GM21390 (cell line): ENCODE results near the gene GRID1.
"Not testable (repeated sequence)": the region's sequence is repeated elsewhere in the genome, so short reads cannot be mapped to it uniquely, and the experiment has no call there.

Source experiments
- ATAC-seq: cut with Tn5 transposase; IDR thresholded peaks from one replicate; pipeline ENCODE4 v1.9.1; 2021; ENCODE audit not compliant: unreplicated experiment

Gene GRID1

DNA sequence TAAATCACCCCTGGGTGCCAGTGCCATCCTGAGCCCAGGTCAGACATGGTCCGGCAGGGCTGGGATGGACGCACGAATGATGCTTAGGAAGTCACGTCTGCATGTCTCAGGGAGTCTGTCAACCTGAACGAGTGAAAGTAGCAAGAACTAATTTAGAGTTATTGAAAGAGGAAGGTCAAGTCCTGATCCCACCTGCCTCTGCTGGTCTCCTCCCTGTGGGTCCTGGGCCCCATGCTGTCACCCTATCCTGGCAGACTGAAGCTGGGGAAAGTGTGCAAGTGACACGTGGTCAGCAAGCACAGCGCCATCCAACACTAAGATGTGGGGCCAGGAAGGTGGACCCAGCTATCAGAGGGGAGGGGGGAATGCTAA is 26.1 kb upstream of the GRID1 start:
- peak; percentile 63 for ATAC-seq

DNA sequence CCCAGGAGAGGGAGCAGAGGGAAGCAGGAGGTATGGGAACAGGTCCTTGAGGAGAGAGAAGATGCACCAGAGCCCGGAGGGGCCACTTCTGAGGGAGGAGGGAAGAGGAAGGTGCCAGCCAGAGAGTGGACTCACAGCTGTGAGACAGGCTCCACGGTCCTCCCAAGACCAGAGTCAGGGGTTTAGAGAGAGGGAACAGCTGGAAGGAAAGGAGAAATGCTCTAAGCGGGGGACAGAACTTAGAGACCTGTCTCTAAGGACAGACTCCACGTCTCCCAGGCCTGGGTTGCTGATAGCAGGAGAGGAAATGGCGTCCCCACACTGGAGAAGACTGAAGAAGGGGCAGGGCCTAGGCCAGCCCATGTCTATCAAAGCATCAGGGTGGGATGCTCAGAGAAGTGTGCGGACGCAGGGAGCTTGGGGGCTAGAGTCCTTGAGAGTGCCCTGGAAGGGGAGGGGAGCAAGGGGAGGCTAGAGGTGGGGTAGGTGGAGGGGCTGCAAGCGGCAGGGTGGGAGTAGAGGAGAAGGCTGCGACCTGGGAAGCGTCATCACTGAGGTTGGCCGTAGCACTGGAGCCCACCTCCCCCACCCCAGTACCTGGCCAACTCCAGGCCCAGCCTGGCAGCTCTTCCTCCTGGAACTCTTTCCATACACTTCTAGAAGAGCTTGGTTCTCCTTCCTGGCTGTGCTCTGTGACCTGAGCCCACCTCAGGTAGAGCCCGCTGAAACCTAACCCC is 25.6 kb upstream of the GRID1 start:
- ATAC-seq = peak; percentile 14

DNA sequence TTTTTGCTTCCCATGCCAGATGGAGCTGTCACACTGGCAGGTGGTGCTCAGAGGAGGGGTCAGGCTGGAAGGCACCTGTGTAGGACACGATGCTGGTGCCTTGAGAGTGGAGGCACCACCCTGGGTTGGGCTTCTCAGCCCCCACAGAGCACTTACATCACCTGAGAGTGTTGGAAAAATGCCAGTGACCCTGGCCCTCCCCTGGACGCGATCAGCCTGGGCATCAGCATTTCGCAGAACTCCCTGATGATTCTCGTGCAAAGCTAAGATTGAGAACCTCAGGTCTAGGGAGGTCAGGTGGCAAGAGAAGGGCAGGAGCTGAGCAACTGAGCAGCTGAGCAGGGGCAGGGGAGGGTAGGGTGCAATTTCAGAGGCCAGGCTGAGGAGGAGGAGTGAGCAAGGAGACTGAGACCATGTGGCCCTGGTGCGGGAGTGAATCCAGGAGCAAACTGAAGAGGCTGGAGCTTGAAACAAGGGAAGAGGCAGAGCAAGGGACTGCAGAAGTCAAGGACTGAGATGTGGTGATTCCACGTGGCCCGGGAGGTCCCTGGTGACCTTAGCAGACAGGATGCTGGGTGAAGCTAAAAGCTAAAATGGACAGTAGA is 24.7 kb upstream of the GRID1 start:
- no peak for ATAC-seq

DNA sequence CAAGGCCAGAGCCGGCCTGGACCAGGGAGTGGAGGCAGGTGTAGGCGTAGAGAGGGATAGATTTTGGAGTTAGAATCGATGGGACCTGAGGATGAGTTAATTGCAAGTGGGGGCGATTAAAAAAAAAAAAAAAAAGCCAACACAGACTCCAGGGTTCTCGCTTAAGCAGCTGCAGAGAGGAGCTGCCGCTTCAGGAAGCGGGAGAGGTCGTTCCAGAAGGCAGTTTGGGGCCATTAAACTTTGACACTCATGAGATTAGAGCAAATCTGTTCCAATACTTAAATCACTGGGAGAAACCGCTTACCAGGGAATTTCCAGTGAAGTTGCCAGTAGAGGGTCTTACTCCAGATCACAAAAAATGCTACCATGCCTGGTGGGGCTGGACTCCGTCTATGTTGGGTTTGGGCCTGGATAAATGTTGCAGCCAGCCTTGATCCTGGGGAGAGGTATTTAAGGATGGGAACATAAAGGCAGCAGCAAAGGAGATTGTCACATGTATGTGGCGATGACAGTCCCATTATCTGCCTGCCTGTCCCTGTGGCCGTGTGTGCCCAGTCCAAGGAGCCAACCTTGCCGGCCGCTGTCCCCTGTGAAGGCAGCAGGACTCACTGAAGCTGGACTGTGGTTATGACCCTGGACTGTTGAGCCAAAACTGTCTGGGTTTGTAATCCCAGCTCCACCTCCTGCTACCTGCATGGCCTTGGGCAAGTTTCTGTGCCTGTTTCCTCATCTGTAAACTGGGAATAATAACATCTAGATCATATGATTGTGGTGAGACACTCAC is 23.9 kb upstream of the GRID1 start:
- no peak for ATAC-seq

DNA sequence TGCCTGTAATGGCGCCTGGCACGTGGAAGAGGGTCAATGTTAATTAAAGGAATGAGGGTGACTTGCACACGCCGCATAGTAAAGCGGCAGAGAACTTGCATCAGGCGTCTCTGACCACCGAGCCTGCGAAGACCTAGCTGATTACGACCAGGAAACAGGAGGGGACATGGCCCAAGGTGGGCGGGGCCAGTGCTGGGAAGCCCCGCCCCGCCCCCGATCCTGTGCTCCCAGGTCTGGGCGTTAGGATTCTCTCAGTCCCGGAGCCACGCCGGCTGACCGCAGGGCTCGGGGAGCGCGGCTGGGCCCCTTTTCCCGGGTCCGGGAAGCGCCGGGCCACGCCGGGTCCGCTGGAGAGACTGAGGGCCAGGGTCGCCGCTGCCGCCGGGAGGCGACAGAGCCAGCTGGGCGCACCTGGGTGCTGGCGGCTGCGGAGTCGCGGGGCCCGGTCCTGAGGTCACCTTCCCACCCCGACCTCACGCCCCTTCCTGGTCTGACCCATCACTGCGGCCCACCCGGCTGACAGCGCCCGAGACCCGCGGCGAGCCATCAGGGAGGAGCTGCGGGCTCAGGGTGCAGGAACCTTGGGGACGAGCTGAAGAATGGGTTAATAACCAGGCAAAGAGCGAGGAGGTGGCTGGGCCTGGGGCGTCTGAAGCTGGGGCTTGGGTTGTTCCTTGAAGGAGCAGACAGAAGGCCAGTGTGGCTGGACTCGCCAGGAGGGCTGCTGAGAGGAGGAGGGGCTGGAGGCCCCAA is 23.0 kb upstream of the GRID1 start:
- ATAC-seq = peak; percentile 65

DNA sequence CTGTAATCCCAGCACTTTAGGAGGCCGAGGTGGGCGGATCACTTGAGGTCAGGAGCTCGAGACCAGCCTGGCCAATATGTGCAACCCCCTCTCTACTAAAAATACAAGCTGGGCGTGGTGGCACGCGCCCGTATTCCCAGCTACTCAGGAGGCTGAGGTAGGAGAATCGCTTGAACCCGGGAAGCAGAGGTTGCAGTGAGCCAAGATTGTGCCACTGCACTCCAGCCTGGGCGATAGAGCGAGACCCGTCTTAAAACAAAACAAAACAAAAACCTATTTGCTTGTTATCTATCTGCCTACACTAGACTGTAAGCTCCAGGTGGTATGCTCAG is 22.5 kb upstream of the GRID1 start:
- ATAC-seq = not testable (repeated sequence)

DNA sequence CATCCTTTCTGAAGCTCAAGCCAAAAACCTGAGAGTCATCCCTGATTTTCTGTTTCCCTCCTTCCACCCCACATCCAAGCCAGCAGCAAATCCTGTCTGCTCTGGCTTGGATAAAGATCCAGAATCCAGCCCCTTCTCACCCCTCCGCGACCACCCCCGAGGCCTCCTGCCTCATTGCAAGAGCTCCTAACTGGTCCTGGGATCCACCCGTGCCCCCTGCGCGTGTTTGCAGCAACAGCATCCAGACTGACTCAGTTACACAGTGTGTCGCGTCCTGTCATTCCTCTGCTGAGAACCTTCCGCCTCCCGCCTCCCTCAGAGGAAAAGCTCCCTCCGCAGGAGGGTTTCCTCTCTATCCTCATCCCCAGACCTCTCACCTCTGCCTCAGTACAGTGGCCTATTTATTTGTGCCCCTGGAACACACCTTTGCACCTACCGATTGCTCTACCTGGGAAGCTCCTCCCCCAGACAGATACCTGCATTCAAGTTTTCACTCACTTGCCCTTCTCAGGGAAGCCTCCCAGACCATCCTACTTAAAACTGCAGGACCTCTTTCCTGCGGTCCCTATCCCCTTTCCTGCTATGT is 21.6 kb upstream of the GRID1 start:
- no peak for ATAC-seq

DNA sequence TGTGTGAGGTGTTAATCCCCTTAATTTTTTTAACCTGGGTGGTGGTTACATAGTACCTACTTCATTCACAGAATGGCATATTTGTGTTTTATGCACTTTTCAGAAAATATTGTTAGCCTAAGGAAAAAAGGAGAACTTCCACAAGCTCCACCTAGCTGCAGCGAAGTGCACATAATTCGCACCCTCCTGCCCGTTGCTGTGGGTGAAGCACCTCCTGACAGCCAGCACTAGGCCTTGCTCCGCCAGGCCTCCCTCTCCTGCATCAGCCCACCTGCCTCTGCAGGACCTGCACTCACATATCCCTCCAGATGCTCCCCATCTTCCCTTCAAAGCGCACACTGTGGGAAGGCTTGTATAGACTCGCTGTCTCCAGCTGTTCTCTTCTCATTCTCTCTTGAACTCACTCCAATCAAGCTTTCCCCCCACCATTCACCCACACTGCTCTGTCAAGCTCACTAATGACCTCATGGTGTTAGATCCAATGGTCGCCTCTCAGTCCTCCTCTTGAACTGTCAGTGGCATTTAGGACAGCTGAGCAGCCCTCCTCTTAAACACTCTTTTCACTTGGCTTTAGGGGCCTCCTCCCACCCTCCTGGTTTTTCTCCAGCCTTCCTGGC is 20.7 kb upstream of the GRID1 start:
- ATAC-seq = no peak

DNA sequence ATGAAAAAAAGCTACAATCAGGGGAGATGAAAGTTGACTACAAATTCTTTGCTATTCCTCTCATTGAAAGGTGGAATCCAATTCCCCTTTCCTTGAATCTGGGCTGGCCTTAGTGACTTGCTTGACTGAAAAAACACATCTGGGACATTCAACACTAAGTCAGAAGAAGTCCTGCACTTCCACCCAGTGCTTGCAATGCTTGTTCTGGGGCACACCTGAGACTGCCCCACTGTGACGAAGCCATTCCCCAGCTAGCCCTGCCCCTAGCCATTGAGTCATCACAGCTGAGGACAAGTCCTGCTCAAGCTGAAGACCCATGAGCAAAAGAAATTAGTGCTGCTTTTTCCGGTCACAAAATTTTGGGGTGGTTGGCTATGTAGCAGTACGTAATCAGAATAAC is 19.2 kb upstream of the GRID1 start:
- ATAC-seq = no peak

DNA sequence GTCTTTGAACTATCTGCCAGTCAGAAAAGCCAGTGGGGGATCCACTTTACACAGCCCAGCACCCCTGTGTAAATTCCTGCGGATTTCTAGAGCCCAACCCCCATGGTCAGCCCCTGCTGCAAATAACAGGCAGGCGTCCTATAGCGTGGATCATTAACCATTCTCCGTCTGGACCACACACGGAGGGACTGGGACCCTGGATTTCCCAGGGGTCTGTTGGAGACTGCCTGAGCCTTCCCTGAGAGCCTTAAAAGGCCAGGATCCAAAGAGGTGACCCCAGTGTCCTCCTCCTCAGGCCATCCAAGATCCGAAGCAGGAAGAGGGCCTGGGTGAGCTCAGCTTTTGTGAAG is 11.2 kb upstream of the GRID1 start:
- no peak for ATAC-seq

DNA sequence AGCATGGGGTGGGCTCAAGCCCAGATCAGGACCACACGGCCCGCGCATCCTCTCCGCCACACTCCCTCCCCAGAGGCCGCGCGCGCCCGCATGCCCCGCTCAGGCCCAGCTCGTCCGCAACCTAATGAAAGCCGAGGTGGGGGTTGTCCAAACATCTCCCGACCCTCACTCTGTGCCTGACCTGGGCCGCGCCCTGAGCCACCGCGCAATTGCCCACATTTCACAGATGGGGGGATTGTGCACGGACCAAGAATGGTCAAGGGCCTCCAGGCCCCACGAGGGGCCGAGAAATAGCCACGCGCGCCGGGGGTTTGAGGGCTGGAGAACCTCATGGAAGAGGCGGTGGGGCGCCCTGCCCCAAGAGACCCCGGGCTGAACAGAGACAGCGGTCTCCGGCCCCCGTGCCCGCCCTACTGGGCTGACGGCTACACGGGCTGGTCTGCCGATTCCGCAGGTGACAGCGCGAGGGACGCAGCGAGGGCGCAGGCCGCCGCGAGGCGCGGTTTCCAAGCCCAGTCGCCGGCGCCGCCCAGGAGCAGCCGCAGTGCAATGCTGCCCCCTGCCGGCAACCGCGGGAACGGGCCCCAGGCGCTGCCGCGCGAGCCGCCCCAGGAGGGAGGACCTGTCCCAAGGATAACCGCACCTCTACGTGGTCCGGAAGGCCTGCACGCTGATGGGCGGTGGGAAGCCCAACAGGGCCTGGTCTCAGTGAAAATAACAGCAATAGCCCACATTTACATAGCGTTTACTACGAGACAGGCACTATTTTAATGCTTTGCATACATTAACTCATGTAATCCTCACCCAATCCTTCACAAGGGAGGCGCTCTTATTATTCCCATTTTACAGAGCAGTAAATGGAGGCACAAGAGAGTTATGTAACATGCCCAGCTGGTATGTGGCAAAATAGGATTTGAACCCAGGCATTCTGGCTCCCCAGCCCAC is 10.5 kb upstream of the GRID1 start:
- ATAC-seq = peak; percentile 97

DNA sequence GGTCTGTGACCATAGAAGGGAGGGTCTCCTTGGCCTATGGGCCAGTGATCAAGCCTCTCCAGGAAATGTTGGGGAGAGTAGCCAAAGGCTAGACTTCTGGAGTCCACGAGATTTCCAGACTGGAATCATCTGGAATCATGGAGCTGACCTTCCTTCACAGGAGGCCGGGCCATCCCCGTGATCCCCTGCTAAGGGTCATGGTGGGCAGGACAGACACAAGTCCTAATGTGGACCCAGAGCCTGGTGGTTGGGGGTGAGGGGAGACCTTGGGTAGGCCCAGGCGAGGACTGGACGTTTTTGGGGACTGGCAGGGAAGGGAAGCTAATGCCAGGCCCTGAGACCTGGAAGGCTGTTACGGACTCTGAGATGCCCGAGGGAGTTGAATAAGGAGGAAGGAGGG is 9.8 kb upstream of the GRID1 start:
- ATAC-seq = no peak

DNA sequence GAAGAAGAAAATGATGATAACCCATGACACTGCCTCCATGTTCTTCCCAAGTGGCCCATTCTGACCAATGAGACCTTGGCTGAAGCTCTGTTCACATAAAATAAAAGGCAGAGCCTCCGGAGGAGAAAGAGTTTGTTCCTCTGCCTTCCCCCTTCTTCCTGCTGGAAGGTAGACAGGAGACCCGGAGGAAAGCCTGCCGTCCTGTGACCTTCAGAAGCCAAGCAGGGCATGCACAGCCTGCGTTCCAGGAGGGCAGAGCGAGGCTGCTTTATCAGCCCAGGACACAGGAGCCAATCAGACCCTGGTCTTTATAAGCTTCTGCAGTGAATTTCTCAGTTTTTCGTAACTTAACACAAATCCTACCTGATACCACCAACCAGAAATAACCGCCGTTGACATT is 8.6 kb upstream of the GRID1 start:
- ATAC-seq = no peak

DNA sequence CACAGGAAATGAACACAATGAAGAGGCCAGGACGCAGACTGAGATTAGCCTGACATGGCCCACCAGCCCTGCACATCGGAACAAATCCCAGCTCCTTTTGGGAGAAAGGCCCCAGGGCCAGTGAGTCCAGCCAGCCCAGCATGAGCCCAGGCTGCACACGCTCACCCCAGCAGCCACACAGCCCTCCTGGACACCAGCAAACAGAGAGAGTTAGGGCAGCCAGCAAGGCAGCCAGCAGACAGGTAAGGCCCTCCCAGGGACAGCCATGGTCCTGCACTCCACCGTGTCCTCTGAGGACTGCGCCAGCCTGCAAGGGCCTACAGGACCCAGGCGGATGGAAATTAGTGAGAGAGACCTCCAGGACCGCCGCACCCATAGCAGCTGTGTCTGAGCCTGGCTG is 8.1 kb upstream of the GRID1 start:
- no peak for ATAC-seq

DNA sequence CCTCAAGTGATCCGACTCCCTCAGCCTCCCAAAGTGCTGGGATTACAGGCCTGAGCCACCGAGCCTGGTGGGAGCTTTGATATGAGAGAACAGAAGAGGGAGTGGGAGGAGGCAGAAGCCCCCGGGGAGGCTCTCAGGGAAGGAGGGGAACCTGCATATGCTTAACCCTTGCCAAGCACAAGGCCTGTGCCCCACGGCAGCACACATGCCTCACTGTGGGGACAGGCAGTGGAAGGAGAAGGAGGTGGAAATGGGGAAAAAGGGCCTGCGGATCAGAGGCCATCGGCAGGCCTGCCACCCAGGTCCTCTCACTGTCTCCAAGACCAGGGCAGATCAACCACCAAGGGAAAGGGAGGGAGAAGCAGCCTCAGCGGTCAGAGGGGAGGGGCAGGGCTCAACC is 7.2 kb upstream of the GRID1 start:
- no peak for ATAC-seq

DNA sequence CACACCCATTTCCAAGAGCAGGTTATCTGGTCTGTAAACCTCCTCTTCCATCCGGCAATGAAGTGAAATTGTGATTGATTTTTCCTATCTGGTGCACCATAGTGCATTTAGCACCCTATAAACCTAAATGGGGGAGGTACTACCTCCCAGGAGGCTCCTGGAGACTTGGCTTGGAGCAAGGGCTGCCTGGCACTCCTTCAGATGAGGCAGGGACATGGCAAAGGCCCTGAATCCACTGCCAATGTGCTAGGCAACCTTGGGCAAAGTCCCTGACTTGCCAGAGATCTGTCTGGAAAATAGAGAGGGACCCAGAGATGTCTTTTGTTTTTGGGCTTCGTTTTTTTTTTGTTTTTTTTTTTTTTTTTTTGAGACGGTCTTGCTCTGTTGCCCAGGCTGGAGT is 6.7 kb upstream of the GRID1 start:
- no peak for ATAC-seq

DNA sequence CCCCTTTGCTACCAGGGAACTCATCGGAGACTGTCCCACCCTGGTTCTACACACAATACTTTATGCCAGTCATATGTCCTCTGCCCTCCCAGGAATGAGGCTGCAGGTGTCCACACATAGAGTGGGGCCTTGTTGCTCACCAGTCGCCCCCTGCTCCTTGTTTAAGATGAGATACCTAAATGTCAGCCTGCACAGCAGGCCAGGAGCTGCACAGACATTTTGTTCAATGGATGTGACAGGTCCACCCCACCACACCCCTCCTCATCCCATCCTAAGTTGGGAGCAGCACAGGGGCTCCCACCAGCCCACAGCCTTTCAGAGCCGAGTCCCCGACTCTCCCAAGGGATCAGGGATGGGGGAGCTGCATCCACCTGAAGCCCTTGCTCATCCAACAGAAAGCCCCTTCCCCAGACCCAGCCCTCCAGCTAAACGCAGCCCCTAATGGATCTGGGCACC is 6.2 kb upstream of the GRID1 start:
- no peak for ATAC-seq

DNA sequence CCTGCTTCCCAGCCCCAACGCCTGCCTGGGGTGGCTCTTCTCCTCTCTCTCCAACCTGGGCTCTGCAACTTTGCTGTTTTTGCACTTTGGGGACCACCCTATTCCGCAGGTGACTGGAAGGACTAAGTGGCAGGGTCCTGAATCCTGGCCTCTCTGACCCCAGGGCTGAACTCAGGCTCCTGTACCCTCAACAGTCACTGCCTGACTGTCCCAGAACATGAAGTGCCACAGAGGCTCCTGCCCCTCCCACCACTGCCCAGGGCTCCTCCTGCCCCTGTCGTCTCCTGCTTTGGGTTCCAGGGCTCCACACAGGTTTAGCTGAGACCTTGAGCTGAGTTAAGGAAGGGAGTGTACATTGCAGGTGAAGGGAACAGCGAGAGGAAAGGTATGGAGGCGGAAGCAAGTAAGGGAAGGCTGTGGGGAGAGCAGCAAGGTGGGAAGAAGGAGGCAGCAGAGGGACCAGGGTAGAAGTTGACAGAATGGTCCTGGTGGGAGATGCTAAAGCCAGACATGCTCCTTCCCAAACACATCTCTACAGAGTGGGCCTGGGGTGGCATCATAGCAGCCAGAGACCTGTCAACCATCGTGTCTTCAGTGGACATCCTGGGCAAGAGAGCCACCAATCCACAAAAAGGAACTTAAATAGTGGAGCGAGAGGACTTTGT is 5.7 kb upstream of the GRID1 start:
- ATAC-seq = no peak

DNA sequence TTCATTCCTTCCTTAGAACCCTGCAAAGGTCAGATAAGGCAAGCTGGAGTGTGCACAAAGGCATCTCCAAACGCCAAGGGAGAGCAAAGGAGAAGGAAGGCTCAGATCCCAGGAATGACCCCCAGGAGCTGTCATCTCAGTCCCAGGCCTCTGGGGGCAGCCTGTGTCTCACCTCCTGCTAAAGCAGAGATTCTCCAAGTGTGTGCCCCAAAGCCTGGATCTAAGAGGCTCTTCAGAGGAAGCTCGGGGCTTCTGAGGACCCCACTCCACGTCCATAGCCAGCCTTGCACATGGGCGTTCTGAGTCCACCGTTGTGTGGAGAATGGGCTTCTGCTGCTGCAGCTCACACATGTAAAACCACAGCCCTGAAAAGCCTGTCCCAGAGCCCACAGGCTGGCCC is 5.1 kb upstream of the GRID1 start:
- ATAC-seq = no peak
